GM19035 (cell line): ENCODE results near the gene SETD7.

Experiments
- ATAC-seq: cut with Tn5 transposase; IDR thresholded peaks from one replicate; pipeline ENCODE4 v1.9.1; 2021; ENCODE audit not compliant: unreplicated experiment

SETD7 gene

GRCh38 chr4:139552517-139553307, 3.3 kb downstream of the SETD7 start:
- no peak for ATAC-seq

GRCh38 chr4:139550724-139551429, 5.1 kb downstream of the SETD7 start:
- ATAC-seq, result no peak

GRCh38 chr4:139547979-139548378, 8.0 kb downstream of the SETD7 start:
- no peak for ATAC-seq

GRCh38 chr4:139540632-139541031, 15.4 kb downstream of the SETD7 start:
- ATAC-seq, result no peak

- ATAC-seq, result no peak
These were observed 15.9 kb downstream of the SETD7 start for GRCh38 chr4:139540161-139540560.

- ATAC-seq, result no peak
These were observed 18.7 kb downstream of the SETD7 start for GRCh38 chr4:139537292-139537691.

- no peak for ATAC-seq
These were observed 20.2 kb downstream of the SETD7 start for GRCh38 chr4:139535871-139536234.

- no peak for ATAC-seq
These were observed 20.7 kb downstream of the SETD7 start for GRCh38 chr4:139535228-139535870.

- no peak for ATAC-seq
These were observed 21.6 kb downstream of the SETD7 start for GRCh38 chr4:139534287-139534950.

- ATAC-seq, result no peak
These were observed 22.5 kb downstream of the SETD7 start for GRCh38 chr4:139533511-139533910.

GRCh38 chr4:139532947-139533346, 23.1 kb downstream of the SETD7 start:
- no peak for ATAC-seq

- peak; percentile 57 for ATAC-seq
These were observed 25.1 kb downstream of the SETD7 start for GRCh38 chr4:139530833-139531427.

- peak; percentile 63 for ATAC-seq
These were observed 27.5 kb downstream of the SETD7 start for GRCh38 chr4:139528377-139529005.

- no peak for ATAC-seq
These were observed 29.1 kb downstream of the SETD7 start for GRCh38 chr4:139526928-139527327.

- ATAC-seq, result peak; percentile 53
These were observed 30.6 kb downstream of the SETD7 start for GRCh38 chr4:139525414-139525813.

- no peak for ATAC-seq
These were observed 31.9 kb downstream of the SETD7 start for GRCh38 chr4:139524062-139524631.

GRCh38 chr4:139523076-139523475, 32.9 kb downstream of the SETD7 start:
- no peak for ATAC-seq

GRCh38 chr4:139522457-139522856, 33.6 kb downstream of the SETD7 start:
- no peak for ATAC-seq

GRCh38 chr4:139521754-139522401, 34.1 kb downstream of the SETD7 start:
- no peak for ATAC-seq

GRCh38 chr4:139515531-139515958, 40.5 kb downstream of the SETD7 start:
- ATAC-seq, result no peak
